RWPE2 (cell line): ENCODE measurements around the gene SMYD1.

Source experiments
- ATAC-seq: fragments of 200-7000 bp; cut with Tn5 transposase; 3 replicates; pipeline ENCODE4 v1.9.1; 2021; ENCODE audit warnings: low read depth
- DNase-seq: peaks from one replicate; pipeline ENCODE4 v3.0.0-alpha.2; 2020; ENCODE audit warnings: low spot score
- H3K27ac ChIP-seq: fragments of 450-650 bp; 2 replicates; pipeline ENCODE4 v1.5.1; 2017; ENCODE audit warnings: mild to moderate bottlenecking; ENCODE audit not compliant: poor library complexity, severe bottlenecking
- H3K27me3 ChIP-seq: fragments of 250-450 bp; sonication (Bioruptor Pico); 2 replicates; pipeline ENCODE4 v1.5.1; 2021; ENCODE audit warnings: mild to moderate bottlenecking, moderate library complexity; ENCODE audit not compliant: insufficient read depth, poor library complexity, severe bottlenecking
- H3K36me3 ChIP-seq: fragments of 250-450 bp; sonication (Bioruptor Pico); 2 replicates; pipeline ENCODE4 v1.5.1; 2020; ENCODE audit warnings: low read depth, mild to moderate bottlenecking, moderate library complexity
- H3K4me1 ChIP-seq: fragments of 250-450 bp; sonication (Bioruptor Pico); 2 replicates; pipeline ENCODE4 v1.5.1; 2021; ENCODE audit warnings: mild to moderate bottlenecking, moderate library complexity; ENCODE audit not compliant: insufficient read depth, poor library complexity, severe bottlenecking
- H3K4me3 ChIP-seq: fragments of 250-450 bp; sonication (Bioruptor Pico); 2 replicates; pipeline ENCODE4 v1.5.1; 2021; ENCODE audit warnings: mild to moderate bottlenecking, moderate library complexity; ENCODE audit not compliant: severe bottlenecking
- H3K9me3 ChIP-seq: fragments of 250-450 bp; sonication (Bioruptor Pico); 2 replicates; pipeline ENCODE4 v1.5.1; 2021; ENCODE audit warnings: mild to moderate bottlenecking, moderate library complexity; ENCODE audit not compliant: severe bottlenecking
- CTCF ChIP-seq: fragments of 450-650 bp; IDR thresholded peaks from one replicate; pipeline ENCODE4 v1.5.1; 2017; ENCODE audit warnings: mild to moderate bottlenecking, moderate library complexity; ENCODE audit not compliant: poor library complexity, severe bottlenecking

Gene SMYD1

GRCh38 chr2:88095022-88095421 is 27.4 kb downstream of the SMYD1 start:
- DNase-seq: no peak
- Histone ChIP-seq H3K36me3 (no peaks in the 10 kb centered on the region), H3K27me3 (no peaks in the 10 kb centered on the region), H3K27ac (no peak overlapping the region), H3K4me1 (peaks cover 2% of the 10 kb centered on the region), H3K9me3 (no peaks in the 10 kb centered on the region), H3K4me3 (no peak overlapping the region)
- no peak for ATAC-seq
- no peak for TF ChIP-seq CTCF

DNA sequence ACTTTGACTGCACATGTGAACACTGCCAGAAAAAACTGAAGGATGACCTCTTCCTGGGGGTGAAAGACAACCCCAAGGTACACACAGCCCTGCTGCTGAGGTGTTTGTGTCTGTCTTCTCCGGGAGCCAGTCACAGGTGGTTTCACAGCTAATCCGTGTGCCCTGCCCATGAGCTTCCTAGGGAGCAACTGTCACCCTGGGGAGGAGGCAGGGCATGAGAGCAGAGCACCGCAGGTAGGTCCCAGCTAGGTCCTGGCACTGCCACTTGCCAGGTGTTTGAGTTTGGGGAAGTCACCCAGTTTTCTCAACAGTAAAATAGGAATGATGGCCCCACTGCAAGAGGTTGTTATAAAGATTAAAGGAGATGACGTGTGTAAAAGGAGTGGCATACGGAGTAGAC is 29.1 kb downstream of the SMYD1 start:
- no peak for TF ChIP-seq CTCF
- H3K27me3 ChIP-seq: no peaks in the 10 kb centered on the region
- no peaks in the 10 kb centered on the region for H3K36me3 ChIP-seq
- no peaks in the 10 kb centered on the region for H3K9me3 ChIP-seq
- ATAC-seq (no peak), DNase-seq (no peak)
- H3K4me1 ChIP-seq: peaks cover 6% of the 10 kb centered on the region
- H3K27ac ChIP-seq: no peak overlapping the region
- H3K4me3 ChIP-seq: no peak overlapping the region

GRCh38 chr2:88097192-88097591 is 29.6 kb downstream of the SMYD1 start:
- Histone ChIP-seq H3K27ac (no peak overlapping the region), H3K4me1 (peaks cover 6% of the 10 kb centered on the region), H3K9me3 (no peaks in the 10 kb centered on the region), H3K27me3 (no peaks in the 10 kb centered on the region), H3K4me3 (no peak overlapping the region), H3K36me3 (no peaks in the 10 kb centered on the region)
- TF ChIP-seq CTCF: no peak
- DNase-seq (no peak), ATAC-seq (no peak)

GRCh38 chr2:88097891-88098557 is 30.4 kb downstream of the SMYD1 start:
- no peaks in the 10 kb centered on the region for H3K36me3 ChIP-seq
- no peak for TF ChIP-seq CTCF
- H3K9me3 ChIP-seq: no peaks in the 10 kb centered on the region
- ATAC-seq: no peak
- DNase-seq: no peak
- H3K4me1 ChIP-seq: peaks cover 6% of the 10 kb centered on the region
- no peak overlapping the region for H3K4me3 ChIP-seq
- no peaks in the 10 kb centered on the region for H3K27me3 ChIP-seq
- no peak overlapping the region for H3K27ac ChIP-seq

DNA sequence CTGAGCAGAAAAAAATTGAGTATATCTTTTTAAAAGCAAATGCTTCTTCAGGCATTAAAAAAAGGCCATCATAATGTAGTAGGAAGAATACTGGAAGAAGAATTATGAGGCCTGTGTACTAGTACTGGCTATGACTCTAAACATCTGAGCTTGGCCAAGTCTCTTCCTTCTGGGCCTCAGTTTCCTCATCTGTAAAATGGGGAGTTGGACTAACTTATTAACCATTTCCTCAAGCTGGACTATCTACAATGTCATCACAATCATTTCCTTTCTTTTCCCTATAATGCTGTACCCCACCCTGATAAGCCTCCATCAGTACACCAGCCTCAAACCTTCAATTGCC is 30.9 kb downstream of the SMYD1 start:
- no peaks in the 10 kb centered on the region for H3K27me3 ChIP-seq
- no peak for TF ChIP-seq CTCF
- ATAC-seq (no peak), DNase-seq (no peak)
- H3K4me1 ChIP-seq: peaks cover 6% of the 10 kb centered on the region
- H3K9me3 ChIP-seq: no peaks in the 10 kb centered on the region
- H3K27ac ChIP-seq: no peak overlapping the region
- no peak overlapping the region for H3K4me3 ChIP-seq
- H3K36me3 ChIP-seq: no peaks in the 10 kb centered on the region
